Chondrocyte (in vitro differentiated cells): ENCODE results near the gene NPC2. TPM values are rescaled to one million over a fixed set of nuclear protein-coding genes. Genes with fewer than 3 reads are reported as not detected.

Source experiments
- DNase-seq: peaks from one replicate; pipeline ENCODE4 v3.0.0; 2021; ENCODE audit warnings: mixed read lengths, low spot score
- H3K27ac Mint-ChIP-seq: one replicate; pipeline ENCODE4 v1.8.0; 2021; ENCODE audit warnings: mild to moderate bottlenecking, moderate library complexity, mixed read lengths; ENCODE audit not compliant: unreplicated experiment
- H3K27me3 Mint-ChIP-seq: 2 replicates; pipeline ENCODE4 v1.8.0; 2021; ENCODE audit warnings: low read depth, mixed read lengths
- H3K36me3 Mint-ChIP-seq: 2 replicates; pipeline ENCODE4 v1.8.0; 2021; ENCODE audit warnings: low read depth, mixed read lengths
- H3K4me1 Mint-ChIP-seq: 2 replicates; pipeline ENCODE4 v1.8.0; 2021; ENCODE audit warnings: low read depth, mild to moderate bottlenecking, mixed read lengths
- H3K4me3 Mint-ChIP-seq: one replicate; pipeline ENCODE4 v1.8.0; 2021; ENCODE audit warnings: mild to moderate bottlenecking, moderate library complexity, mixed read lengths; ENCODE audit not compliant: unreplicated experiment
- H3K9me3 Mint-ChIP-seq: 2 replicates; pipeline ENCODE4 v1.8.0; 2021; ENCODE audit warnings: low read depth, mixed read lengths
- CTCF ChIP-seq: fragments of 200-600 bp; sonication (generic); IDR thresholded peaks from 2 replicates; pipeline ENCODE4 v1.5.0; 2021; ENCODE audit warnings: antibody characterized with exemption, mild to moderate bottlenecking, moderate library complexity
- total RNA-seq: library from RNA; stranded (reverse); gene quantifications from 3 replicates; pipeline ENCODE4 v1.2.1, GENCODE V29; 2021

The NPC2 gene
- total RNA-seq, 1 donor from 2014 or later, result 209 TPM

- Mint-ChIP-seq H3K27ac (no peak overlapping the region), H3K9me3 (no peaks in the 10 kb centered on the region)
- TF ChIP-seq CTCF, result no peak
These were observed 31.7 kb upstream of the NPC2 start for GRCh38 chr14:74524812-74525135.

DNA sequence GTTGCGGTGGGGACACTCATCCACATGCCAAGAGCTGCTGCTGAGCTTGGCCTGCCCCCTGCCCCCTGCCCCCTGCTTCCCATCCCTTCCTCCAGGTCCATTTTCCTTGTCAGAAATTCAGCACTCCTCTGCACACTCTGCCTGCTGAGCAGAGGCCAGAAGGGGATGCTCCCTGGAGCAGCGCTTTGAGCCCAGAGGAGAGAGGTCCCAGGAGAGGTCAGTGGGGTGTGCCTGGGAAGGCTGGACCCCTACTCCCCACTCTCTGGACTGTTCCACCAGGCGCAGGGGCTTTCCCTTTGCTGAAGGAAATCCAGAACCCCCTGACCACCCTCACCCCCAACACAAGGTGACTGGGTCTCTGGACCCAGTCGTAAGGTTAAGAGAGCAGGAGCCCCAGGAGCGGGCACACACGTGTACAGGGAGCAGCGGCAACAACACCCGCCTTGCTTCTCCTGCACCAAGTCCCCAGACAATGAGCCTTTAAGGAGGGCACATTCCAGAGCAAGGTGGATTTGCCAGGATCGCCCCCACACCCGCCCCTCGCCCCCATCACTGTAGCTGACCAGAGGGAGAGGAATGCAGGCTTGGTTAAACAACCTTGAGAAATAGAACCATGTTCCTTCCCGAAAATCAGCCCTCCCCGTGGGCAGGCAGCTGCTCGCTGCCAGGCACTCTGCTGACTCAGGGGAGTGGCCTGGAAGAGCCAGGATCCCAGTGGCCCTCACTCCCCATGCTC is 31.1 kb upstream of the NPC2 start:
- no peak for TF ChIP-seq CTCF
- no peak overlapping the region for H3K4me3 Mint-ChIP-seq
- no peak overlapping the region for H3K27ac Mint-ChIP-seq
- peaks cover 25% of the 10 kb centered on the region for H3K36me3 Mint-ChIP-seq
- H3K4me1 Mint-ChIP-seq, result peaks cover 20% of the 10 kb centered on the region
- H3K9me3 Mint-ChIP-seq, result no peaks in the 10 kb centered on the region
- H3K27me3 Mint-ChIP-seq, result no peaks in the 10 kb centered on the region
- no peak for DNase-seq

More at GRCh38 chr14:74524812-74525135, 31.7 kb upstream of the NPC2 start:
- no peak for DNase-seq
- no peak overlapping the region for H3K4me3 Mint-ChIP-seq
- H3K36me3 Mint-ChIP-seq, result peaks cover 26% of the 10 kb centered on the region
- H3K4me1 Mint-ChIP-seq, result peaks cover 20% of the 10 kb centered on the region
- no peaks in the 10 kb centered on the region for H3K27me3 Mint-ChIP-seq

GRCh38 chr14:74522740-74523139 is 29.6 kb upstream of the NPC2 start:
- H3K36me3 Mint-ChIP-seq, result peaks cover 29% of the 10 kb centered on the region
- H3K27me3 Mint-ChIP-seq, result no peaks in the 10 kb centered on the region
- no peak overlapping the region for H3K27ac Mint-ChIP-seq
- H3K4me1 Mint-ChIP-seq, result peaks cover 24% of the 10 kb centered on the region
- no peak for TF ChIP-seq CTCF
- no peak for DNase-seq
- H3K4me3 Mint-ChIP-seq, result no peak overlapping the region
- no peaks in the 10 kb centered on the region for H3K9me3 Mint-ChIP-seq

GRCh38 chr14:74521756-74522155 is 28.7 kb upstream of the NPC2 start:
- Mint-ChIP-seq H3K27me3 (no peaks in the 10 kb centered on the region), H3K27ac (no peak overlapping the region), H3K4me3 (no peak overlapping the region), H3K36me3 (peaks cover 28% of the 10 kb centered on the region), H3K4me1 (peaks cover 30% of the 10 kb centered on the region), H3K9me3 (no peaks in the 10 kb centered on the region)
- no peak for DNase-seq
- no peak for TF ChIP-seq CTCF

DNA sequence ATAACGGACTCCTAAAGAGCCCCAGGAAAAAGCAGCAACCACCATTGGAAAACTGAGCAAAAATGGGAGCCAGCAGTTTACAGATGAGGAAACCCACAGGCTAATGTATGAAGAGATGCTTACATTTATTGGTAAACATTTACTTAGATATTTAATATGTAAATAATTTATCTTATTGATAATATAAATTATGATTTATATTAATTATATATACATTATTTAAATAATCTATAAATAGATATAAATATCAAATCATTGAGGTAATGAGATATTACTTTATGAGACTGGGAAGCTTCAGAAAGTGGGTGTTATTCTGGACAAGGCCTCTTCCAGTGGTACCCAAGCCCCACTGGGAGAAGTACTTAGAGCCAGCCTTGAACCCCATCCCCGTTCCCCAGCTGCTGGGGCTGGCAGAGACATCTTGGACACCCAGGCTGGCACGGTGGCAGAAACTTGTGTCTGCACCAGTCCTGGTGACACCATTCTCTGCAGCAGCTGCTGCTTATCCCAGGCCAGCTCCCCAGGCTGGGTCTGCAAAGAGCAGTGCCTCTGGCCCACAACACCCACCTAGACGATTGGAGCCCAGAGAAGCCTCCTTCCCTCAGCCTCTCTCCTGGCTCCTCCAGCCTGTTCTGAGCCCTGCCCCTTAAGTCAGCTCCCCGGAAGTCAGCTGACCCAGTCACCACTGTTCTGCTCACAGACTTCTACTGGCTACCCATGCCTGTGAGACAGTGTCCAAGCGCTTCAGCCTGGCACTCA is 26.4 kb upstream of the NPC2 start:
- no peak overlapping the region for H3K4me3 Mint-ChIP-seq
- H3K27ac Mint-ChIP-seq, result peak overlapping the region; percentile 51
- peaks cover 30% of the 10 kb centered on the region for H3K36me3 Mint-ChIP-seq
- no peak for TF ChIP-seq CTCF
- DNase-seq, result peak; percentile 47
- peaks cover 30% of the 10 kb centered on the region for H3K4me1 Mint-ChIP-seq
- H3K9me3 Mint-ChIP-seq, result no peaks in the 10 kb centered on the region
- H3K27me3 Mint-ChIP-seq, result no peaks in the 10 kb centered on the region
